GM12891 (cell line): ENCODE measurements around the gene TMEM212.

Experiments used
- DNase-seq: peaks from one replicate; pipeline ENCODE4 v3.0.0; 2011; ENCODE audit warnings: low spot score; ENCODE audit not compliant: insufficient read length
- FAIRE-seq: peaks from 2 replicates; lab custom pipeline; 2011; peaks lifted over from hg19 to GRCh38; lab: Jason Lieb, UNC
- PAX5 ChIP-seq: IDR thresholded peaks from 2 replicates; pipeline ENCODE4 v1.6.1; 2011; ENCODE audit warnings: low read length, moderate library complexity, mild to moderate bottlenecking; ENCODE audit not compliant: insufficient read depth, severe bottlenecking
- POLR2A ChIP-seq: IDR thresholded peaks from 2 replicates; pipeline ENCODE4 v1.6.1; 2011; ENCODE audit warnings: low read depth, low read length, control low read depth
- POLR2AphosphoS5 ChIP-seq: IDR thresholded peaks from 2 replicates; pipeline ENCODE4 v1.6.1; 2011; ENCODE audit warnings: low read depth, low read length, control low read depth
- POU2F2 ChIP-seq: IDR thresholded peaks from 2 replicates; pipeline ENCODE4 v1.6.1; 2011; ENCODE audit warnings: low read depth, mild to moderate bottlenecking, control low read depth, low read length, moderate library complexity
- SPI1 ChIP-seq: IDR thresholded peaks from 2 replicates; pipeline ENCODE4 v1.6.1; 2011; ENCODE audit warnings: low read depth, low read length, control low read depth
- TAF1 ChIP-seq: IDR thresholded peaks from 2 replicates; pipeline ENCODE4 v1.6.1; 2011; ENCODE audit warnings: low read depth, low read length, control low read depth

Gene TMEM212

GRCh38 chr3:171806200-171807128, 36.7 kb upstream of the TMEM212 start:
- TF ChIP-seq POLR2A (no peak), TAF1 (no peak), SPI1 (no peak)
- FAIRE-seq (no peak), DNase-seq (no peak)

DNA sequence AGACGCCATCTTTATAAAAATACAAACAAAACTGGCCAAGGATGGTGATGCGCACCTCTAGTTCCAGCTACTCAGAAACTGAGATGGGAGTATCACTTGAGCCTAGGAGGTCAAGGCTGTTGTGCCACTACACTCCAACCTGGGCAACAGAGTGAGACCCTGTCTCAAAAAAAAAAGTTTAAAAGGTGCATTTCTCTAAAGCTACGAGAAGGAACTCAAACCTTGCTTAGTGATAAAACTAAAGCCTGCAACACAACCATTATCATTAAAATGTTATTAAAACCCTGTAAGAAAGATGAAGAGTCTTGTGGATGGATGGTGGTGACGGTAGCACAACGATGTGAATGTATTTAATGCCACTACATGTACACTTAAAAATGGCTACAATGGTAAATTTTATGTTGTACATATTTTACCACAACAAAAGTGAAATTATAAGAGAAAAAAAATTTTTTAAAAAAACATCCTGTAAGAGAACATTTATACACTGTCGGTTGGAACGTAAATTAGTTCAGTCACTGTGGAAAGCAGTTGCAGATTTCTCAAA, 35.9 kb upstream of the TMEM212 start:
- no peak for FAIRE-seq
- TF ChIP-seq POU2F2 (no peak), TAF1 (no peak), POLR2AphosphoS5 (no peak), PAX5 (no peak), POLR2A (no peak), SPI1 (no peak)
- DNase-seq, result no peak

- FAIRE-seq, result no peak
- TF ChIP-seq POU2F2, result no peak
- no peak for TF ChIP-seq POLR2AphosphoS5
- TF ChIP-seq TAF1, result no peak
- no peak for TF ChIP-seq SPI1
- TF ChIP-seq POLR2A, result no peak
- no peak for TF ChIP-seq PAX5
- no peak for DNase-seq
These were observed 35.3 kb upstream of the TMEM212 start for GRCh38 chr3:171807806-171808205.

- no peak for TF ChIP-seq TAF1
- no peak for TF ChIP-seq SPI1
- TF ChIP-seq POU2F2, result no peak
- TF ChIP-seq POLR2AphosphoS5, result no peak
- TF ChIP-seq POLR2A, result no peak
- no peak for TF ChIP-seq PAX5
- DNase-seq (peak; percentile 14), FAIRE-seq (no peak)
These were observed 33.6 kb upstream of the TMEM212 start for GRCh38 chr3:171809611-171809860.

GRCh38 chr3:171809861-171810628, 33.1 kb upstream of the TMEM212 start, which contains the start of gene PLD1:
TSS of gene PLD1 (minus strand) at chr3:171810483. CDS start at chr3:171738051, 72,432 bp downstream.
- DNase-seq (peak; percentile 49), FAIRE-seq (no peak)
- TF ChIP-seq TAF1 (no peak), POLR2AphosphoS5 (no peak), PAX5 (no peak), POLR2A (no peak), SPI1 (no peak), POU2F2 (no peak)

DNA sequence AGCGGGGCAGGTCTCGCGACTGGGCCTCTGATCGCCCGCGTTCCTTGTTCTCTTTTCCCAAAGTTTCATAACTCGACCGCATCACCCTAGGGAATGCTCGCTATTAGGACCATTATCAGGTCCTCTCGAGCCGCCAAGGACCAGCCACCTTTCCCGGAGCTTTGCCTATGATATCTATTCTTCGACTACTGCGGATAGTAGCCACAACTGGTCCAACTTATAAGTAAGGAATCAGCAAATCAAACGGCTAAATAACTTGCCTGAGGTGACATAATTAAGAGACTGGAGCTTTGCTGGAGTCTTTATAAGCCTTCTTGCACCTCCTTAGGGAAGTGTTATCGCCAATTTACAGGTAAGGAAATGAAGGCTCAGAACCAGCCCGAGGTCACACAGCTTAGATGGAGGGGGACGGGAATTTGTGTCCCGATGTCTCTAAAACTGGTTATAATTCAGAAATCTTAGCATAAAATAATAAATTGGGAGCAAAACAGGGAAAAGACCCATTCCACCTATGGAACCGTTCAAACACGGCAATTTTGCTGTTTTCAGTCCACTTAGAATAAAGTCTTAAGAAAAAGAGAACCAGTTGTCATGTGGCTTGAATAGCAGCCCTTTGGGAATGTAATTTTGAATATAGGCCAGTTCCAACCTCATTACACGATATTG, 32.4 kb upstream of the TMEM212 start:
- no peak for DNase-seq
- TF ChIP-seq POLR2A (no peak), POU2F2 (no peak), POLR2AphosphoS5 (no peak), SPI1 (no peak), TAF1 (no peak), PAX5 (no peak)
- no peak for FAIRE-seq

DNA sequence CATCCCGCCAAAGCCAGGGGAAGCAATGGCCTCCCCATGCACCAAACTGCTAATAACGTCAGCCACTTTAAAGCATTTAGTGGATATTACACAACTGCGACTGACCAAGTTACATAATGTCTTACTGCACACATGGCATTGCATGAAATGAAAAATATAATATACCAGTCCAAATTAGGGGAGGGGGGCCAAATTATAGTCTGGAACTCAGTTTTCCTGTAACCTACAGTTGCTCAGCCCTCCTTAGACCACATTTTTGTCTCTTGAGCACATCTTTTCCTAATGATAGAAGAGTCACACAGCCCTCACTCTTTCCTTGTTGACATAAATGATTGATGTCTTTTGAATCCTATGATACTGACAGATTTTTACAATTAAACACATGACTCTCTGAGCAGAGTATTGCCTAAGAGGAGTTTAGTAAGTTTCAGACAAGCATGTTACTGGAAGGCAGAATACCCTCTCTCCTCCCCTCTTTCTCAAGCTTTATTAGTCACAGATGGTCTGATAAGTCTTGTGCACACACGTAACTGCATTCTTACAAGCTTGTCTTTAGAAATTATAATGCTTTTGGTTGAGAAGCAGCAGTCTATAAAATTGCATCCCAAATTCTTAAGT, 31.7 kb upstream of the TMEM212 start:
- TF ChIP-seq POU2F2, result no peak
- no peak for TF ChIP-seq PAX5
- TF ChIP-seq SPI1, result no peak
- TF ChIP-seq POLR2A, result no peak
- DNase-seq, result no peak
- no peak for FAIRE-seq

DNA sequence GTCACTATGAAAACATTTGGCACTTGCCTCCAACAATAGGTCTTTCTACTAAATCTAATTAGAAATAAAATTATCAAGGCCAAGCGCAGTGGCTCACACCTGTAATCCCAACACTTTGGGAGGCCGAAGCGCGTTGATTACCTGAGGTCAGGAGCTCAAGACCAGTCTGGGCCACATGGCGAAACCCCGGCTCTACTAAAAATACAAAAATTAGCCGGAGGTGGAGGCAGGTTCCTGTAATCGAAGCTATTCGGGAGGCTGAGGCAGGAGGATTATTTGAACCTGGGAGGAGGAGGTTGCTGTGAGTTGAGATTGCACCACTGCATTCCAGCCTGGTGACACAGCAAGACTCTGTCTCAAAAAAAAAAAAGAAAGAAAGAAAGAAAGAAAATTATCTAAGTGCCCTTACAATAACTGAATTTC, 31.2 kb upstream of the TMEM212 start:
- FAIRE-seq (no peak), DNase-seq (no peak)
- TF ChIP-seq PAX5 (no peak), SPI1 (no peak), TAF1 (no peak), POLR2A (no peak), POLR2AphosphoS5 (no peak), POU2F2 (no peak)
